GM12878 (cell line): ENCODE results near the gene TCF7L2. TPM values are rescaled to one million over a fixed set of nuclear protein-coding genes. Genes with fewer than 3 reads are reported as not detected.

Experiments
- ATAC-seq: fragments of 200-7000 bp; cut with Tn5 transposase; 3 replicates; pipeline ENCODE4 v1.9.1; 2020; ENCODE audit warnings: mild to moderate bottlenecking, moderate library complexity
- BruUV-seq: library from RNA; stranded (reverse); fragments of 400-500 nt; replicated peaks from 2 replicates; lab custom pipeline; 2021; lab: Mats Ljungman, UMichigan
- CTCF ChIA-PET: fragments of 300-600 bp; sonication (Branson Sonifier 250); formaldehyde crosslinking; extraction: SDS; loops from one replicate; lab custom pipeline; 2021; ENCODE audit warnings: inconsistent platforms; lab: Yijun Ruan, JAX
- POLR2A ChIA-PET: fragments of 350-600 bp; formaldehyde crosslinking; extraction: SDS; loops from one replicate; lab custom pipeline; 2021; ENCODE audit warnings: inconsistent platforms; lab: Charles Lee
- RAD21 ChIA-PET: fragments of 300-600 bp; sonication (Branson Sonifier 250); formaldehyde crosslinking; loops from one replicate; lab custom pipeline; 2023; ENCODE audit warnings: antibody characterized with exemption; ENCODE audit not compliant: unreplicated experiment; lab: Charles Lee
- SMC1A ChIA-PET: fragments of 300-600 bp; sonication (Branson Sonifier 250); formaldehyde crosslinking; loops from one replicate; lab custom pipeline; 2023; ENCODE audit not compliant: unreplicated experiment, uncharacterized antibody; lab: Charles Lee
- DNase-seq: peaks from one replicate; pipeline ENCODE4 v3.0.0-alpha.2; 2011; ENCODE audit warnings: low read depth, low spot score
- FAIRE-seq: peaks from 3 replicates; lab custom pipeline; 2011; peaks lifted over from hg19 to GRCh38; lab: Jason Lieb, UNC
- H2AFZ ChIP-seq: 2 replicates; pipeline ENCODE4 v1.6.0; 2011; ENCODE audit warnings: low read depth, low read length, control low read depth; ENCODE audit not compliant: control insufficient read depth
- H3K27ac ChIP-seq: 2 replicates; pipeline ENCODE4 v1.5.1; 2011; ENCODE audit warnings: control low read depth; ENCODE audit not compliant: control insufficient read depth, insufficient read depth
- H3K27me3 ChIP-seq, 2 experiments: replicated peaks in 1 of 2; 2 replicates each; pipeline versions ENCODE4 v1.6.0 to v1.6.1; 2011; ENCODE audit warnings: low read length in 1 of 2; ENCODE audit not compliant: control insufficient read depth in 2 of 2, insufficient read depth in 2 of 2
- H3K36me3 ChIP-seq, 2 experiments: 2 replicates each; pipeline ENCODE4 v1.5.1; 2011; ENCODE audit warnings: low read length in 1 of 2; ENCODE audit not compliant: control insufficient read depth in 2 of 2, insufficient read depth in 2 of 2
- H3K4me1 ChIP-seq: 2 replicates; pipeline ENCODE4 v1.6.1; 2011; ENCODE audit warnings: mild to moderate bottlenecking, low read length, moderate library complexity, mixed read lengths; ENCODE audit not compliant: control insufficient read depth, insufficient read depth
- H3K4me2 ChIP-seq: 2 replicates; pipeline ENCODE4 v1.6.0; 2011; ENCODE audit warnings: control low read depth; ENCODE audit not compliant: control insufficient read depth, insufficient read depth
- H3K4me3 ChIP-seq: fragments of 200-600 bp; sonication (generic); 2 replicates; pipeline ENCODE4 v1.5.1; 2016
- H3K79me2 ChIP-seq: 2 replicates; pipeline ENCODE4 v1.6.0; 2011; ENCODE audit warnings: low read length; ENCODE audit not compliant: control insufficient read depth, insufficient read depth
- H3K9ac ChIP-seq: 2 replicates; pipeline ENCODE4 v1.8.0; 2011; ENCODE audit warnings: low read length, control low read depth, mixed read lengths; ENCODE audit not compliant: control insufficient read depth, insufficient read depth
- H3K9me3 ChIP-seq: replicated peaks from 3 replicates; pipeline ENCODE4 v1.5.1; 2011; ENCODE audit warnings: mild to moderate bottlenecking, low read length; ENCODE audit not compliant: control insufficient read depth, insufficient read depth
- H4K20me1 ChIP-seq: 2 replicates; pipeline ENCODE4 v1.6.0; 2011; ENCODE audit not compliant: control insufficient read depth, insufficient read depth
- BCL3 ChIP-seq: IDR thresholded peaks from 2 replicates; pipeline ENCODE4 v1.6.1; 2011; ENCODE audit warnings: borderline replicate concordance, low read depth, mild to moderate bottlenecking, moderate library complexity, low read length; ENCODE audit not compliant: insufficient read depth, poor library complexity, severe bottlenecking
- CTCF ChIP-seq, 3 experiments: IDR thresholded peaks in 2 of 3; conservative IDR thresholded peaks in 1 of 3; 2 replicates each; pipeline ENCODE4 v1.5.1; 2011; ENCODE audit warnings: low read depth in 3 of 3, low read length in 3 of 3, mild to moderate bottlenecking in 3 of 3, control low read depth in 2 of 3, moderate library complexity in 2 of 3, inconsistent platforms in 1 of 3, mixed read lengths in 1 of 3; ENCODE audit not compliant: control insufficient read depth in 2 of 3, insufficient read depth in 1 of 3; ENCODE audit errors: extremely low read depth in 1 of 3
- CUX1 ChIP-seq: IDR thresholded peaks from 2 replicates; pipeline ENCODE4 v1.6.1; 2012; ENCODE audit warnings: improper control_type of control experiment, low read depth, low read length; ENCODE audit not compliant: insufficient replicate concordance
- NRF1 ChIP-seq: conservative IDR thresholded peaks from 2 replicates; pipeline ENCODE4 v1.6.1; 2011; ENCODE audit warnings: mild to moderate bottlenecking, low read depth, low read length, improper control_type of control experiment
- RBBP5 ChIP-seq: fragments of 200-600 bp; sonication (generic); conservative IDR thresholded peaks from 2 replicates; pipeline ENCODE4 v1.6.1; 2016
- SIX5 ChIP-seq: IDR thresholded peaks from 2 replicates; pipeline ENCODE4 v1.6.1; 2011; ENCODE audit warnings: mild to moderate bottlenecking, low read depth, low read length, moderate library complexity; ENCODE audit not compliant: severe bottlenecking
- SPI1 ChIP-seq: IDR thresholded peaks from 2 replicates; pipeline ENCODE4 v1.6.1; 2011; ENCODE audit warnings: low read depth, mild to moderate bottlenecking, low read length, moderate library complexity, borderline replicate concordance; ENCODE audit not compliant: insufficient read depth
- SREBF1 ChIP-seq: IDR thresholded peaks from 2 replicates; pipeline ENCODE4 v1.6.1; 2012; ENCODE audit warnings: mild to moderate bottlenecking, low read length
- YY1 ChIP-seq: IDR thresholded peaks from 2 replicates; pipeline ENCODE4 v1.6.1; 2011; ENCODE audit warnings: low read depth, mild to moderate bottlenecking, low read length
- WGBS: methylation state at CpG from one replicate; pipeline ENCODE4 v1.1.6; 2016; ENCODE audit warnings: low lambda C conversion rate; ENCODE audit not compliant: insufficient replicate concordance, insufficient coverage; ENCODE audit errors: missing lambda C conversion rate; 5-methylcytosine and 5-hydroxymethylcytosine counted together
- in situ Hi-C: fragments of 300-500 bp; cut with MboI; formaldehyde crosslinking; loops from 9 replicates; pipeline ENCODE4 v1.14.3; 2018; ENCODE audit warnings: mixed read lengths
- intact Hi-C: fragments of 100-400 bp; cut with micrococcal nuclease; formaldehyde crosslinking; loops from one replicate; pipeline ENCODE4 v1.14.2; 2022; ENCODE audit not compliant: unreplicated experiment
- polyA plus RNA-seq, 11 experiments: library from polyadenylated mRNA; depleted of rRNA in 4 of 11; unstranded in 6 of 11; stranded (reverse) in 5 of 11; fragments of >200 nt; fragmentation: Nextera tagmentation in 4 of 11; fragmentation: Illumina TruSeq in 1 of 11; extraction: Ambion mirVana in 4 of 11; extraction: Trizol in 1 of 11; gene quantifications; 1 replicate in 1 of 11; 2 replicates in 10 of 11; pipeline versions ENCODE4 v1.2.1 to v1.2.3, GENCODE V29; 2011 to 2016; ENCODE audit warnings: inconsistent platforms in 2 of 11, missing spikeins in 2 of 11, low read depth in 1 of 11
- total RNA-seq, 4 experiments: library from RNA; depleted of rRNA in 3 of 4; stranded (reverse); fragments of >200 nt in 3 of 4; fragmentation: Illumina TruSeq in 1 of 4; extraction: Trizol in 1 of 4; gene quantifications; 2 replicates each; pipeline versions ENCODE4 v1.2.1 to v1.2.3, GENCODE V29; 2013 to 2021

Gene TCF7L2
- total and polyA plus RNA-seq, 10 of the 15 experiments (the other 5 are each of a cell fraction or from before 2014, with no cell fraction given), result 0.02 to 1.1 (median 0.35) TPM; not detected in 4

- TF ChIP-seq SIX5 (no peak), SPI1 (no peak)
- TF ChIP-seq, all 136 proteins: peak for 0
Measured at GRCh38 chr10:113130014-113130641, 180.1 kb downstream of the TCF7L2 start (continued).

GRCh38 chr10:113131613-113132261, 181.7 kb downstream of the TCF7L2 start:
- intact Hi-C loops (no loop called here), in situ Hi-C loops (no loop called here)
- DNase-seq (no peak), ATAC-seq (no peak), FAIRE-seq (no peak)
- no peaks in the 10 kb centered on the region for H3K79me2 ChIP-seq
- no peak overlapping the region for H3K4me3 ChIP-seq
- WGBS, result 31% methylated on average over 10 of the region's 10 CpGs
- RAD21 ChIA-PET, result no interaction called here
- SMC1A ChIA-PET, result no interaction called here
- CTCF ChIA-PET, result no interaction called here
- H3K4me2 ChIP-seq, result no peak overlapping the region
- H3K27me3 ChIP-seq, result peaks cover 0 to 8% of the 10 kb centered on the region in 2 experiments; a peak in 2 of 4 replicates
- H2AFZ ChIP-seq, result no peak overlapping the region
- H3K36me3 ChIP-seq, result no peaks in the 10 kb centered on the region
- H3K4me1 ChIP-seq, result no peaks in the 10 kb centered on the region
- BruUV-seq, result no TSS peak
- no peak overlapping the region for H3K27ac ChIP-seq
- no peaks in the 10 kb centered on the region for H3K9me3 ChIP-seq
- no peak overlapping the region for H3K9ac ChIP-seq
- POLR2A ChIA-PET, result no interaction called here
- H4K20me1 ChIP-seq, result no peaks in the 10 kb centered on the region
- TF ChIP-seq SREBF1 (no peak), NRF1 (no peak), RBBP5 (no peak), CTCF (IDR thresholded peaks at IDR 0.05 in 2 of 3, conservative IDR thresholded peaks at IDR 0.05 in 1 of 3; ENCODE audit: control insufficient read depth in 2 of 3, extremely low read depth in 1 of 3, insufficient read depth in 1 of 3, low read depth in 3 of 3, low read length in 3 of 3) (no peak), CUX1 (no peak), YY1 (no peak), BCL3 (no peak)
